MCF 10A (cell line): Measurements from ENCODE around the gene C16orf78. TPM values are rescaled to one million over a fixed set of nuclear protein-coding genes. Genes with fewer than 3 reads are reported as not detected.

ENCODE experiments used
- BruUV-seq: library from RNA; stranded (reverse); fragments of 400-500 nt; replicated peaks from 2 replicates; lab custom pipeline; 2021; lab: Mats Ljungman, UMichigan
- CTCF ChIA-PET: fragments of 300-600 bp; sonication (Branson Sonifier 250); formaldehyde crosslinking; extraction: SDS; loops from one replicate; lab custom pipeline; 2021; ENCODE audit warnings: antibody characterized with exemption, inconsistent platforms; lab: Yijun Ruan, JAX
- POLR2A ChIA-PET: fragments of 300-600, 350-650 bp; sonication (Branson Sonifier 250); formaldehyde crosslinking; extraction: SDS; loops from one replicate; lab custom pipeline; 2020; ENCODE audit warnings: antibody characterized with exemption, inconsistent platforms; lab: Yijun Ruan, JAX
- DNase-seq: peaks from one replicate; pipeline ENCODE4 v3.0.0-alpha.2; 2018; ENCODE audit not compliant: unreplicated experiment
- H3K27ac Mint-ChIP-seq: one replicate; pipeline ENCODE4 v1.8.0; 2022; ENCODE audit warnings: mild to moderate bottlenecking, low read depth, mixed read lengths; ENCODE audit not compliant: unreplicated experiment
- H3K27me3 Mint-ChIP-seq: one replicate; pipeline ENCODE4 v1.8.0; 2022; ENCODE audit warnings: mixed read lengths; ENCODE audit not compliant: insufficient read depth, unreplicated experiment
- H3K36me3 Mint-ChIP-seq: one replicate; pipeline ENCODE4 v1.8.0; 2022; ENCODE audit warnings: mild to moderate bottlenecking, moderate library complexity, mixed read lengths; ENCODE audit not compliant: insufficient read depth, unreplicated experiment
- H3K4me1 Mint-ChIP-seq: one replicate; pipeline ENCODE4 v1.8.0; 2022; ENCODE audit warnings: mixed read lengths; ENCODE audit not compliant: insufficient read depth, unreplicated experiment
- H3K4me3 Mint-ChIP-seq: one replicate; pipeline ENCODE4 v1.8.0; 2022; ENCODE audit warnings: mild to moderate bottlenecking, moderate library complexity, mixed read lengths; ENCODE audit not compliant: unreplicated experiment
- H3K9me3 Mint-ChIP-seq: one replicate; pipeline ENCODE4 v1.8.0; 2022; ENCODE audit warnings: mixed read lengths; ENCODE audit not compliant: unreplicated experiment
- CTCF ChIP-seq: fragments of 200-600 bp; IDR thresholded peaks from one replicate; pipeline ENCODE4 v1.8.0; 2022; ENCODE audit warnings: antibody characterized with exemption, mild to moderate bottlenecking; ENCODE audit not compliant: unreplicated experiment
- intact Hi-C: fragments of 100-400 bp; cut with micrococcal nuclease; formaldehyde crosslinking; loops from 2 replicates; pipeline ENCODE4 v1.14.1; 2022
- total RNA-seq: library from RNA; stranded (reverse); gene quantifications from 2 replicates; pipeline ENCODE4 v1.2.3, GENCODE V29; 2022

Gene C16orf78
- total RNA-seq, 1 experiment from 2014 or later, result not detected

- no peak overlapping the region for H3K27ac Mint-ChIP-seq
- POLR2A ChIA-PET, result no interaction called here
- no peak for DNase-seq
- H3K4me3 Mint-ChIP-seq, result no peak overlapping the region
- no TSS peak for BruUV-seq
- H3K27me3 Mint-ChIP-seq, result peaks cover 27% of the 10 kb centered on the region
- no peak for TF ChIP-seq CTCF
- intact Hi-C loops, result no loop called here
- no peaks in the 10 kb centered on the region for H3K36me3 Mint-ChIP-seq
- no peaks in the 10 kb centered on the region for H3K9me3 Mint-ChIP-seq
- CTCF ChIA-PET, result interaction anchor here (1.5 to 1.9 kb wide), 2 partner anchors 13 to 675 kb away, joined by 5 to 10 read pairs; no protein-coding TSS in a partner anchor
- H3K4me1 Mint-ChIP-seq, result no peaks in the 10 kb centered on the region
These were observed 11.4 kb upstream of the C16orf78 start for GRCh38 chr16:49362230-49362629.

GRCh38 chr16:49365711-49366509, 7.7 kb upstream of the C16orf78 start:
- no peaks in the 10 kb centered on the region for H3K36me3 Mint-ChIP-seq
- intact Hi-C loops, result no loop called here
- BruUV-seq, result no TSS peak
- peaks cover 11% of the 10 kb centered on the region for H3K27me3 Mint-ChIP-seq
- no peak for TF ChIP-seq CTCF
- no peak for DNase-seq
- no peak overlapping the region for H3K4me3 Mint-ChIP-seq
- POLR2A ChIA-PET, result no interaction called here
- no peak overlapping the region for H3K27ac Mint-ChIP-seq
- H3K9me3 Mint-ChIP-seq, result no peaks in the 10 kb centered on the region
- no peaks in the 10 kb centered on the region for H3K4me1 Mint-ChIP-seq
- CTCF ChIA-PET, result interaction anchor here (0.7 to 1.7 kb wide), 3 partner anchors 15 to 510 kb away, joined by 3 to 9 read pairs (median 3); no protein-coding TSS in a partner anchor

DNA sequence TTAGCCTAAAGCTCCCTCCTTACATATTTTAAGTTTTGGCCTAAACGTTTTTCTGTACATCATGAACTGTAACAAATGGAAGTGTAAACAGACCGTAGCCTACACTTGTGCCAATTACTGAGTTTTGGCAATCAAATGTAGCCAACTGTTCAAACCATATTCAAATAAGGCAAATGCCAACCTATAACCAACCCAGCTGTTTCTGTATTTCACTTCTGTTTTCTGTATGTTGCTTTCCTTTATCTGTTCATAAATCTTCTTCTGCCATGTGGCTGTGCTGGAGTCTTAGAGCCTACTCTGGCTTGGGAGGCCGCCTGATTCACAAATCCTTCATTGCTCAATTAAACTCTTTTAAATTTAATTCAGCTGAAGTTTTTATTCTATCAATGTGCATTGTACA, 6.9 kb upstream of the C16orf78 start:
- intact Hi-C loops, result no loop called here
- Mint-ChIP-seq H3K4me1 (no peaks in the 10 kb centered on the region), H3K36me3 (no peaks in the 10 kb centered on the region), H3K27me3 (peaks cover 16% of the 10 kb centered on the region), H3K4me3 (no peak overlapping the region), H3K27ac (no peak overlapping the region), H3K9me3 (no peaks in the 10 kb centered on the region)
- ChIA-PET CTCF (no interaction called here), POLR2A (no interaction called here)
- no peak for TF ChIP-seq CTCF
- DNase-seq, result no peak
- BruUV-seq, result no TSS peak

DNA sequence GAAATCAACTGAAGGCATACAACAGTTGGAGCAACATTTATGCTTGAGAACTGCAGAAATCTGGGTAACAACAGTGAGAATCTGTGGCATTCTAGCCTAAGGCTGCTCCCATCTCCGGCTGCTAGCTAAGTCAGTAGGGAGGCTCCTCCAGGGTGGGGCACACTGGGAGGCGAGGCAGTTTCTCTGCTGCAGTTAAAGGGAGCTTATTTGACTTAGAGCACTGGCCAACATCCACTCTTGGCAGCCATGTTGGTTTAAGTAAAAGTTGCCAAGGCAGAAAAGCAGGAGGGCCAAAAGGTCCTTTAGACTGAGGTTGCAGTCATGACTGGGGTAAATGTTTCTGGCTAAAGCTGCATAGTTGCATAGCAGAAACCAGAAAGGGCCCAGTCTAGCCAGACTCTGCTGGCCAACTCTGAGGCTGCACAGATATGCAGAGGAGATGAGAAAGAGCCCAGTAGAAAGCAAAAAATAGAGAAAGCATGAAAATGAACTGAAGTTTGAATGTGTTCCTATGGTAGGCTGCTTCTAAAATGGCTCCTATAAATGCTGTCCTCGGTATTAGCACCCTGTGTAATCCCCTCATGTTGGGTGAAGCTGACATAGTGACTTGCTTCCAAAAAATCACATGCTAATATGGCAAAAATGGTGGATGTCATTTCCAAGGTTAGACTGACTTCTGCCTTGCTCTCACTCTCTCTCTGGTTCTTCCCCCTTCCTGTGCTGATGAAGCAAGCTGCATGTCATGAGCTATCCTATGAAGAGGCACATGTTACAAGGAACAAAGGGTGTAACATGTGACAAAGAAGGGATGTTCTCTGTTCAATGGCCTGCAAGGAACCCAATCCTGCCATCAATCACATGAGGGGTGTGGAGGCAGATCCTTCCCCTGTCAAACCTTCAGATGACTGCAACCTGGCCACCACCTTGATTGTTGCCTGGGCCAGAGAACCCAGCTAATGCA, 3.7 kb upstream of the C16orf78 start:
- Mint-ChIP-seq H3K4me1 (no peaks in the 10 kb centered on the region), H3K4me3 (no peak overlapping the region), H3K27me3 (peaks cover 16% of the 10 kb centered on the region), H3K27ac (no peak overlapping the region), H3K36me3 (no peaks in the 10 kb centered on the region), H3K9me3 (no peaks in the 10 kb centered on the region)
- TF ChIP-seq CTCF, result no peak
- intact Hi-C loops, result no loop called here
- no TSS peak for BruUV-seq
- ChIA-PET CTCF (interaction anchor here (0.5 to 1.6 kb wide), 3 partner anchors 11 to 683 kb away, joined by 3 to 12 read pairs (median 3); no protein-coding TSS in a partner anchor), POLR2A (no interaction called here)
- no peak for DNase-seq
